Panc1 (cell line): ENCODE results near the gene CHMP1A. TPM values are rescaled to one million over a fixed set of nuclear protein-coding genes. Genes with fewer than 3 reads are reported as not detected.

Experiments
- ATAC-seq: fragments of 200-7000 bp; cut with Tn5 transposase; 2 replicates; pipeline ENCODE4 v1.9.1; 2020; ENCODE audit warnings: mild to moderate bottlenecking, moderate library complexity
- BruUV-seq: library from RNA; stranded (reverse); fragments of 400-500 nt; replicated peaks from 2 replicates; lab custom pipeline; 2021; lab: Mats Ljungman, UMichigan
- CTCF ChIA-PET: fragments of 300-600 bp; sonication (Branson Sonifier 250); formaldehyde crosslinking; loops from one replicate; lab custom pipeline; 2022; ENCODE audit warnings: antibody characterized with exemption; lab: Charles Lee
- POLR2A ChIA-PET: fragments of 300-600 bp; sonication (Branson Sonifier 250); formaldehyde crosslinking; loops from one replicate; lab custom pipeline; 2022; ENCODE audit warnings: antibody characterized with exemption; lab: Charles Lee
- DNase-seq: peaks from one replicate; pipeline ENCODE4 v3.0.0-alpha.2; 2010; ENCODE audit warnings: low read depth, low spot score
- H3K27ac ChIP-seq: 2 replicates; pipeline ENCODE4 v1.5.1; 2011; ENCODE audit warnings: mild to moderate bottlenecking, low read length, inconsistent platforms
- H3K27me3 ChIP-seq: fragments of 200-500 bp; sonication (Bioruptor generic); 2 replicates; pipeline ENCODE4 v1.6.0; 2014; ENCODE audit warnings: low read length, inconsistent platforms; ENCODE audit not compliant: control insufficient read depth, insufficient read depth
- H3K36me3 ChIP-seq: fragments of 200-500 bp; sonication (Bioruptor generic); 2 replicates; pipeline ENCODE4 v1.5.1; 2014; ENCODE audit warnings: inconsistent platforms, mild to moderate bottlenecking, low read length, moderate library complexity; ENCODE audit not compliant: control insufficient read depth, insufficient read depth
- H3K4me1 ChIP-seq: 2 replicates; pipeline ENCODE4 v1.5.1; 2011; ENCODE audit warnings: inconsistent platforms, mild to moderate bottlenecking, low read length, moderate library complexity; ENCODE audit not compliant: control insufficient read depth, insufficient read depth
- H3K4me3 ChIP-seq, 2 experiments: 2 replicates each; pipeline ENCODE4 v1.5.1; 2011 to 2012; ENCODE audit warnings: low read depth in 2 of 2, low read length in 2 of 2, mild to moderate bottlenecking in 2 of 2, inconsistent platforms in 1 of 2, moderate library complexity in 1 of 2
- H3K9me3 ChIP-seq: fragments of 200-500 bp; sonication (Bioruptor generic); 2 replicates; pipeline ENCODE4 v1.5.1; 2014; ENCODE audit warnings: low read depth, mild to moderate bottlenecking, inconsistent platforms, low read length, moderate library complexity; ENCODE audit not compliant: control insufficient read depth, insufficient read depth
- CTCF ChIP-seq: fragments of 450-650 bp; IDR thresholded peaks from 2 replicates; pipeline ENCODE4 v1.5.1; 2017; ENCODE audit warnings: mild to moderate bottlenecking
- POLR2AphosphoS5 ChIP-seq: IDR thresholded peaks from 2 replicates; pipeline ENCODE4 v1.6.1; 2012; ENCODE audit warnings: mild to moderate bottlenecking, low read depth, low read length, moderate library complexity
- REST ChIP-seq, 2 experiments: IDR thresholded peaks; 2 replicates each; pipeline ENCODE4 v1.6.1; 2011 to 2012; ENCODE audit warnings: low read depth in 2 of 2, control low read depth in 1 of 2, low read length in 1 of 2, mild to moderate bottlenecking in 1 of 2, moderate library complexity in 1 of 2; ENCODE audit not compliant: insufficient read depth in 1 of 2
- SIN3A ChIP-seq: IDR thresholded peaks from 2 replicates; pipeline ENCODE4 v1.6.1; 2012; ENCODE audit warnings: low read depth, mild to moderate bottlenecking, low read length, moderate library complexity, borderline replicate concordance; ENCODE audit not compliant: insufficient read depth
- TCF7L2 ChIP-seq: IDR thresholded peaks from 2 replicates; pipeline ENCODE4 v1.6.1; 2011; ENCODE audit warnings: mild to moderate bottlenecking, low read depth, low read length, inconsistent platforms
- in situ Hi-C: cut with HindIII; loops from 2 replicates; pipeline ENCODE4 v1.10.0; 2016; ENCODE audit warnings: low sequenced_read_pairs, low pct_unique_long_range_greater_than_20kb
- intact Hi-C: fragments of 100-400 bp; cut with micrococcal nuclease; formaldehyde crosslinking; loops from one replicate; pipeline ENCODE4 v1.10.0; 2022; ENCODE audit not compliant: unreplicated experiment
- total RNA-seq: library from RNA; stranded (reverse); gene quantifications from one replicate; pipeline ENCODE4 v1.2.1, GENCODE V29; 2021; ENCODE audit not compliant: unreplicated experiment

CHMP1A gene
- total RNA-seq, 1 experiment from 2014 or later, result 98.0 TPM

- no peak overlapping the region for H3K27ac ChIP-seq
- no peaks in the 10 kb centered on the region; the same call in 1 of the 2 replicates for H3K36me3 ChIP-seq
- ATAC-seq (no peak), DNase-seq (no peak)
- intact Hi-C loops, result no loop called here
- peaks cover 3% of the 10 kb centered on the region; the same call in 1 of the 2 replicates for H3K4me1 ChIP-seq
- CTCF ChIA-PET, result no interaction called here
- no peak overlapping the region for H3K4me3 ChIP-seq
- TF ChIP-seq POLR2AphosphoS5 (no peak), TCF7L2 (no peak), CTCF (no peak), REST (IDR thresholded peaks at IDR 0.05; ENCODE audit: insufficient read depth in 1 of 2, low read depth in 2 of 2, low read length in 1 of 2) (no peak), SIN3A (no peak)
- in situ Hi-C loops, result no loop called here
- no peaks in the 10 kb centered on the region for H3K9me3 ChIP-seq
- BruUV-seq, result no TSS peak
- POLR2A ChIA-PET, result no interaction called here
- no peaks in the 10 kb centered on the region for H3K27me3 ChIP-seq
These were observed 28.4 kb upstream of the CHMP1A start for GRCh38 chr16:89685916-89686315.

GRCh38 chr16:89678258-89678657 lies 20.8 kb upstream of the CHMP1A start:
- no peaks in the 10 kb centered on the region for H3K27me3 ChIP-seq
- ATAC-seq, result no peak
- no peak for DNase-seq
- in situ Hi-C loops (no loop called here), intact Hi-C loops (no loop called here)
- ChIA-PET POLR2A (no interaction called here), CTCF (interaction anchor here (0.7 kb wide), 1 partner anchor 576 kb away, joined by 3 read pairs; no protein-coding TSS in a partner anchor)
- no TSS peak for BruUV-seq
- no peaks in the 10 kb centered on the region for H3K9me3 ChIP-seq
- no peak overlapping the region for H3K4me3 ChIP-seq
- TF ChIP-seq TCF7L2 (no peak), CTCF (no peak), REST (IDR thresholded peaks at IDR 0.05; ENCODE audit: insufficient read depth in 1 of 2, low read depth in 2 of 2, low read length in 1 of 2) (no peak), POLR2AphosphoS5 (no peak), SIN3A (no peak)
- H3K27ac ChIP-seq, result no peak overlapping the region
- no peaks in the 10 kb centered on the region for H3K4me1 ChIP-seq
- no peaks in the 10 kb centered on the region for H3K36me3 ChIP-seq
